Measurements from ENCODE around the gene ATR.

GRCh38 chr3:142576792-142577191, 1.7 kb downstream of the ATR start:
- TF ChIP-seq RAD21 (conservative IDR thresholded peaks at IDR 0.05) (no peak), CTCF (IDR thresholded peaks at IDR 0.05; ENCODE audit: poor library complexity, severe bottlenecking) (no peak), EZH2 (IDR thresholded peaks at IDR 0.05; ENCODE audit: borderline replicate concordance, insufficient read depth, low read length, poor library complexity, severe bottlenecking) (no peak), POLR2AphosphoS5 (IDR thresholded peaks at IDR 0.05) (no peak)
- TF ChIP-seq, protein P1, sequence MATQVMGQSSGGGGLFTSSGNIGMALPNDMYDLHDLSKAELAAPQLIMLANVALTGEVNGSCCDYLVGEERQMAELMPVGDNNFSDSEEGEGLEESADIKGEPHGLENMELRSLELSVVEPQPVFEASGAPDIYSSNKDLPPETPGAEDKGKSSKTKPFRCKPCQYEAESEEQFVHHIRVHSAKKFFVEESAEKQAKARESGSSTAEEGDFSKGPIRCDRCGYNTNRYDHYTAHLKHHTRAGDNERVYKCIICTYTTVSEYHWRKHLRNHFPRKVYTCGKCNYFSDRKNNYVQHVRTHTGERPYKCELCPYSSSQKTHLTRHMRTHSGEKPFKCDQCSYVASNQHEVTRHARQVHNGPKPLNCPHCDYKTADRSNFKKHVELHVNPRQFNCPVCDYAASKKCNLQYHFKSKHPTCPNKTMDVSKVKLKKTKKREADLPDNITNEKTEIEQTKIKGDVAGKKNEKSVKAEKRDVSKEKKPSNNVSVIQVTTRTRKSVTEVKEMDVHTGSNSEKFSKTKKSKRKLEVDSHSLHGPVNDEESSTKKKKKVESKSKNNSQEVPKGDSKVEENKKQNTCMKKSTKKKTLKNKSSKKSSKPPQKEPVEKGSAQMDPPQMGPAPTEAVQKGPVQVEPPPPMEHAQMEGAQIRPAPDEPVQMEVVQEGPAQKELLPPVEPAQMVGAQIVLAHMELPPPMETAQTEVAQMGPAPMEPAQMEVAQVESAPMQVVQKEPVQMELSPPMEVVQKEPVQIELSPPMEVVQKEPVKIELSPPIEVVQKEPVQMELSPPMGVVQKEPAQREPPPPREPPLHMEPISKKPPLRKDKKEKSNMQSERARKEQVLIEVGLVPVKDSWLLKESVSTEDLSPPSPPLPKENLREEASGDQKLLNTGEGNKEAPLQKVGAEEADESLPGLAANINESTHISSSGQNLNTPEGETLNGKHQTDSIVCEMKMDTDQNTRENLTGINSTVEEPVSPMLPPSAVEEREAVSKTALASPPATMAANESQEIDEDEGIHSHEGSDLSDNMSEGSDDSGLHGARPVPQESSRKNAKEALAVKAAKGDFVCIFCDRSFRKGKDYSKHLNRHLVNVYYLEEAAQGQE (IDR thresholded peaks at IDR 0.05; ENCODE audit: borderline replicate concordance), result no peak

All from neural cell (in vitro differentiated cells).